HG02763 (cell line): Measurements from ENCODE around the gene BRPF1.

ENCODE experiments used
- ATAC-seq: cut with Tn5 transposase; IDR thresholded peaks from one replicate; pipeline ENCODE4 v1.9.1; 2021; ENCODE audit warnings: mild to moderate bottlenecking, moderate library complexity; ENCODE audit not compliant: unreplicated experiment

Gene BRPF1

GRCh38 chr3:9703240-9703639 lies 28.3 kb upstream of the BRPF1 start:
- ATAC-seq = no peak

GRCh38 chr3:9703736-9704346 lies 27.7 kb upstream of the BRPF1 start, which contains the start of gene CPNE9:
CPNE9 (plus strand) TSS chr3:9703833; CDS start chr3:9703997, 164 bp downstream.
- no peak for ATAC-seq

- no peak for ATAC-seq
Observed at GRCh38 chr3:9704347-9705322, 26.9 kb upstream of the BRPF1 start.

GRCh38 chr3:9710174-9710739 lies 21.3 kb upstream of the BRPF1 start:
- ATAC-seq = no peak

- no peak for ATAC-seq
Observed at GRCh38 chr3:9712415-9712814, 19.1 kb upstream of the BRPF1 start.

GRCh38 chr3:9713142-9713541 lies 18.4 kb upstream of the BRPF1 start:
- ATAC-seq = no peak

- ATAC-seq = no peak
Observed at GRCh38 chr3:9715136-9715535, 16.4 kb upstream of the BRPF1 start.

- no peak for ATAC-seq
Observed at GRCh38 chr3:9715764-9716437, 15.6 kb upstream of the BRPF1 start.

GRCh38 chr3:9716801-9717555 lies 14.6 kb upstream of the BRPF1 start:
- ATAC-seq = no peak

GRCh38 chr3:9717563-9717962 lies 14.0 kb upstream of the BRPF1 start:
- ATAC-seq = no peak

- no peak for ATAC-seq
Observed at GRCh38 chr3:9718118-9718517, 13.4 kb upstream of the BRPF1 start.

GRCh38 chr3:9721015-9721699 lies 10.4 kb upstream of the BRPF1 start:
- ATAC-seq = no peak

GRCh38 chr3:9721700-9722060 lies 9.9 kb upstream of the BRPF1 start:
- ATAC-seq = no peak

- ATAC-seq = no peak
Observed at GRCh38 chr3:9725775-9726515, 5.6 kb upstream of the BRPF1 start.

GRCh38 chr3:9727041-9727595 lies 4.4 kb upstream of the BRPF1 start:
- no peak for ATAC-seq

GRCh38 chr3:9727743-9728142 lies 3.8 kb upstream of the BRPF1 start:
- ATAC-seq = no peak

- ATAC-seq = no peak
Observed at GRCh38 chr3:9729419-9729818, 2.1 kb upstream of the BRPF1 start.

GRCh38 chr3:9730657-9731205 lies 804 bp upstream of the BRPF1 start:
- peak; percentile 42 for ATAC-seq
